GM12878 (cell line): ENCODE measurements around the gene ENPP6. TPM values are rescaled to one million over a fixed set of nuclear protein-coding genes. Genes with fewer than 3 reads are reported as not detected.

Source experiments
- ATAC-seq: fragments of 200-7000 bp; cut with Tn5 transposase; 3 replicates; pipeline ENCODE4 v1.9.1; 2020; ENCODE audit warnings: mild to moderate bottlenecking, moderate library complexity
- BruUV-seq: library from RNA; stranded (reverse); fragments of 400-500 nt; replicated peaks from 2 replicates; lab custom pipeline; 2021; lab: Mats Ljungman, UMichigan
- CTCF ChIA-PET: fragments of 300-600 bp; sonication (Branson Sonifier 250); formaldehyde crosslinking; extraction: SDS; loops from one replicate; lab custom pipeline; 2021; ENCODE audit warnings: inconsistent platforms; lab: Yijun Ruan, JAX
- POLR2A ChIA-PET: fragments of 350-600 bp; formaldehyde crosslinking; extraction: SDS; loops from one replicate; lab custom pipeline; 2021; ENCODE audit warnings: inconsistent platforms; lab: Charles Lee
- RAD21 ChIA-PET: fragments of 300-600 bp; sonication (Branson Sonifier 250); formaldehyde crosslinking; loops from one replicate; lab custom pipeline; 2023; ENCODE audit warnings: antibody characterized with exemption; ENCODE audit not compliant: unreplicated experiment; lab: Charles Lee
- SMC1A ChIA-PET: fragments of 300-600 bp; sonication (Branson Sonifier 250); formaldehyde crosslinking; loops from one replicate; lab custom pipeline; 2023; ENCODE audit not compliant: unreplicated experiment, uncharacterized antibody; lab: Charles Lee
- DNase-seq: peaks from one replicate; pipeline ENCODE4 v3.0.0-alpha.2; 2011; ENCODE audit warnings: low read depth, low spot score
- FAIRE-seq: peaks from 3 replicates; lab custom pipeline; 2011; peaks lifted over from hg19 to GRCh38; lab: Jason Lieb, UNC
- H2AFZ ChIP-seq: 2 replicates; pipeline ENCODE4 v1.6.0; 2011; ENCODE audit warnings: low read depth, low read length, control low read depth; ENCODE audit not compliant: control insufficient read depth
- H3K27ac ChIP-seq: 2 replicates; pipeline ENCODE4 v1.5.1; 2011; ENCODE audit warnings: control low read depth; ENCODE audit not compliant: control insufficient read depth, insufficient read depth
- H3K27me3 ChIP-seq, 2 experiments: replicated peaks in 1 of 2; 2 replicates each; pipeline versions ENCODE4 v1.6.0 to v1.6.1; 2011; ENCODE audit warnings: low read length in 1 of 2; ENCODE audit not compliant: control insufficient read depth in 2 of 2, insufficient read depth in 2 of 2
- H3K36me3 ChIP-seq, 2 experiments: 2 replicates each; pipeline ENCODE4 v1.5.1; 2011; ENCODE audit warnings: low read length in 1 of 2; ENCODE audit not compliant: control insufficient read depth in 2 of 2, insufficient read depth in 2 of 2
- H3K4me1 ChIP-seq: 2 replicates; pipeline ENCODE4 v1.6.1; 2011; ENCODE audit warnings: mild to moderate bottlenecking, low read length, moderate library complexity, mixed read lengths; ENCODE audit not compliant: control insufficient read depth, insufficient read depth
- H3K4me2 ChIP-seq: 2 replicates; pipeline ENCODE4 v1.6.0; 2011; ENCODE audit warnings: control low read depth; ENCODE audit not compliant: control insufficient read depth, insufficient read depth
- H3K4me3 ChIP-seq: fragments of 200-600 bp; sonication (generic); 2 replicates; pipeline ENCODE4 v1.5.1; 2016
- H3K79me2 ChIP-seq: 2 replicates; pipeline ENCODE4 v1.6.0; 2011; ENCODE audit warnings: low read length; ENCODE audit not compliant: control insufficient read depth, insufficient read depth
- H3K9ac ChIP-seq: 2 replicates; pipeline ENCODE4 v1.8.0; 2011; ENCODE audit warnings: low read length, control low read depth, mixed read lengths; ENCODE audit not compliant: control insufficient read depth, insufficient read depth
- H3K9me3 ChIP-seq: replicated peaks from 3 replicates; pipeline ENCODE4 v1.5.1; 2011; ENCODE audit warnings: mild to moderate bottlenecking, low read length; ENCODE audit not compliant: control insufficient read depth, insufficient read depth
- H4K20me1 ChIP-seq: 2 replicates; pipeline ENCODE4 v1.6.0; 2011; ENCODE audit not compliant: control insufficient read depth, insufficient read depth
- ATF7 ChIP-seq: fragments of 450-650 bp; IDR thresholded peaks from 2 replicates; pipeline ENCODE4 v1.6.1; 2016; ENCODE audit warnings: low read depth, mild to moderate bottlenecking
- BMI1 ChIP-seq: fragments of 450-650 bp; IDR thresholded peaks from 2 replicates; pipeline ENCODE4 v1.6.1; 2016; ENCODE audit warnings: mild to moderate bottlenecking, moderate library complexity, borderline replicate concordance
- CBX5 ChIP-seq: sonication (generic); IDR thresholded peaks from 2 replicates; pipeline ENCODE4 v1.6.1; 2016; ENCODE audit warnings: low read depth, moderate library complexity, mild to moderate bottlenecking, inconsistent platforms
- EZH2 ChIP-seq: IDR thresholded peaks from 2 replicates; pipeline ENCODE4 v1.6.1; 2012; ENCODE audit warnings: low read depth, mild to moderate bottlenecking, control low read depth, inconsistent platforms, low read length, borderline replicate concordance; ENCODE audit not compliant: control insufficient read depth
- HDAC2 ChIP-seq: fragments of 200-600 bp; sonication (generic); IDR thresholded peaks from 2 replicates; pipeline ENCODE4 v1.6.1; 2017
- RCOR1 ChIP-seq: conservative IDR thresholded peaks from 2 replicates; pipeline ENCODE4 v1.6.1; 2012; ENCODE audit warnings: low read depth, low read length, improper control_type of control experiment
- TCF12 ChIP-seq: IDR thresholded peaks from 2 replicates; pipeline ENCODE4 v1.6.1; 2011; ENCODE audit warnings: low read depth, mild to moderate bottlenecking, low read length
- TCF7 ChIP-seq: IDR thresholded peaks from 2 replicates; pipeline ENCODE4 v1.6.1; 2014; ENCODE audit warnings: antibody characterized with exemption, borderline replicate concordance
- ZNF384 ChIP-seq: IDR thresholded peaks from 2 replicates; pipeline ENCODE4 v1.6.1; 2012; ENCODE audit warnings: low read depth, mild to moderate bottlenecking, low read length, improper control_type of control experiment, borderline replicate concordance
- WGBS: methylation state at CpG from one replicate; pipeline ENCODE4 v1.1.6; 2016; ENCODE audit warnings: low lambda C conversion rate; ENCODE audit not compliant: insufficient replicate concordance, insufficient coverage; ENCODE audit errors: missing lambda C conversion rate; 5-methylcytosine and 5-hydroxymethylcytosine counted together
- in situ Hi-C: fragments of 300-500 bp; cut with MboI; formaldehyde crosslinking; loops from 9 replicates; pipeline ENCODE4 v1.14.3; 2018; ENCODE audit warnings: mixed read lengths
- intact Hi-C: fragments of 100-400 bp; cut with micrococcal nuclease; formaldehyde crosslinking; loops from one replicate; pipeline ENCODE4 v1.14.2; 2022; ENCODE audit not compliant: unreplicated experiment
- polyA plus RNA-seq, 11 experiments: library from polyadenylated mRNA; depleted of rRNA in 4 of 11; unstranded in 6 of 11; stranded (reverse) in 5 of 11; fragments of >200 nt; fragmentation: Nextera tagmentation in 4 of 11; fragmentation: Illumina TruSeq in 1 of 11; extraction: Ambion mirVana in 4 of 11; extraction: Trizol in 1 of 11; gene quantifications; 1 replicate in 1 of 11; 2 replicates in 10 of 11; pipeline versions ENCODE4 v1.2.1 to v1.2.3, GENCODE V29; 2011 to 2016; ENCODE audit warnings: inconsistent platforms in 2 of 11, missing spikeins in 2 of 11, low read depth in 1 of 11
- total RNA-seq, 4 experiments: library from RNA; depleted of rRNA in 3 of 4; stranded (reverse); fragments of >200 nt in 3 of 4; fragmentation: Illumina TruSeq in 1 of 4; extraction: Trizol in 1 of 4; gene quantifications; 2 replicates each; pipeline versions ENCODE4 v1.2.1 to v1.2.3, GENCODE V29; 2013 to 2021

ENPP6 gene
- total and polyA plus RNA-seq, 10 of the 15 experiments (the other 5 are each of a cell fraction or from before 2014, with no cell fraction given), result 0.04 to 1.0 (median 0.44) TPM; not detected in 1

DNA sequence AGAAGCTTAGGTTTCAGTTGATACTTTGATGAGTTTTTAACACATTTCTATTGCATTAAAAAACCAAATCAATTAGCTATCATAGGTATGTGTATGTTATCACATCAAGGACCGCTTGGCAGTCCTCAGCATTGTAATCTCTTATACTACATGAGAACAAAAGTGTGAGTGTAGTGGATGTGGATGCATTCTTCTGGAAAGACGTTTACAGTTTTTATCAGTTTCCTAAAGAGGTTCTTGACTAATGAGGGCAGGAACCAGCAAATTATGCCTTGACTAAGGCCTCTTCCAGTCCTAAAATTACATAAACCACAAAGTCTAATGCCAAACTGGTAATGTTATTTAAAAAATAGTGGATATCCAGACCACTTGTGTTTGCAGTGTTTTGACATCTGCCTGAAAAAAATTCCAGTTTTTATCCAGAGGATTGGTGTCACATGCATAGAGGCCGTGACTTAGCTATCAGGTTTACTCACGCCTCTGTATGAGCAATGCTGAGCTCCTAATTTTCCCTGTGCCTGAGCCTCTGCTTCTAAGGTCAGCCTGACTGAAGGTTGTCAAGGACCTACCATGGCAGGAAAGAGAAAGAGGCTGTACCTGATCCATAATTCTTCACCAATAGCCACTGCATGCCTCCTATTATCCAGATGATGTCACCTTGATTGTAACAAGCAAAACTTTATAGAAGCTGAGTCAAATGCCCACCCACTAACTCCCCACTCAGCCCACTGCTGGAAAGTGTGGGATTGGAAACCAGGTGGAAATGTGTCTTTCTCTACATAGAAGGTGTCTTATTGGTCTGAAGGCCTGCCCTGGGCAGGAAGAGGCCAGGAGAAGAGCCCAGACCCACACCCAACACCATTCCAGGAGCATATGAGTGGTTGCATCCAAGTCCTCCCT is 68.7 kb downstream of the ENPP6 start:
- no peak for FAIRE-seq
- CTCF ChIA-PET, result no interaction called here
- Histone ChIP-seq H3K4me1 (no peaks in the 10 kb centered on the region), H3K27me3 (no peaks in the 10 kb centered on the region; a peak in 1 of 4 replicates), H3K4me2 (no peak overlapping the region), H4K20me1 (no peaks in the 10 kb centered on the region), H3K27ac (no peak overlapping the region), H3K4me3 (no peak overlapping the region), H3K9ac (no peak overlapping the region), H3K9me3 (no peaks in the 10 kb centered on the region), H3K36me3 (no peaks in the 10 kb centered on the region), H2AFZ (no peak overlapping the region), H3K79me2 (no peaks in the 10 kb centered on the region)
- SMC1A ChIA-PET, result no interaction called here
- intact Hi-C loops (no loop called here), in situ Hi-C loops (no loop called here)
- TF ChIP-seq HDAC2, result no peak
- TF ChIP-seq TCF7, result no peak
- TF ChIP-seq RCOR1, result no peak
- POLR2A ChIA-PET, result interaction anchor here (0.6 kb wide), 1 partner anchor 145 kb away, joined by 3 read pairs; no protein-coding TSS in a partner anchor
- no peak for DNase-seq
- BruUV-seq, result no TSS peak
- RAD21 ChIA-PET, result no interaction called here
- ATAC-seq, result no peak
- WGBS, result 54% methylated on average over 4 of the region's 4 CpGs

DNA sequence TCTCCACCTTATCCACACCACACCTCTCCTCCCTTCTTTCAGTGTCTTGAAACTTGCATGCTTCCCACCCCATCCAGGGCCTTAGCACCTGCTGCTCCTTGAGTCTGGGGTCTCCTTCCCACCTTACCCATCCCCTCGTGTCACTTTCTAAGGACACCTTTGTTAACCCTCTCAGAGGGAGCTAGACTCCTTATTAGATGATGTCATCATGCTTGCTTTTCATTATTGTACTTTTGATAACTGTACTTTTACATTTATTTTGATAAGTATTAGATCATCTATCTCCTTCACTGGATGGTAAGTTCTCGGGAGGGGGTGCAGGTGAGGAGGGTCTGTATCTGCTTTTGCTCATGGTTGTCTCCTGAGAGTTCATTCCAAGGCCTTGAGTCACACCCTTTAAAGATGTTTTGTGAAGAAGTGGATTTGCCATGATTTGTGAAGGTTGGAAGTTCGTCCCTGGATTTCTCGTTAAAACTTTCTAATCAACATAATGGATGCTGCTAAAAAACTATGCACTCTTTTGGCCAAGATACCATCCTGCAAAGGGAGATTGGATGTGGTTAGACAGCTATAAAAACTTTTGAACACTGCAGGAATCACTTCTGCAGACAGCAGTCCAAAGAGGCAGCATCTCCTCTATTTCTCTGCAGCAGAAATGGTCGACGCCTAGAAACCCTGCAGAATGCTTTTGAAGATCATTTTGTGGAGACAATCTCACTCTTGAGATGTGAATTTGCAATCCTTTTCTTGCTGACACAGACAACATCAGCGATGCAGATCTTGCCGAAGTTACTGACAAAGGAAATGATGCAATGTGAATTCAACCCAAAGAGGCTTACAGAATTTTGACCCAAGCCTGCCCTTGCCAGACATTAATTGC is 69.6 kb downstream of the ENPP6 start:
- H3K36me3 ChIP-seq, result no peaks in the 10 kb centered on the region
- FAIRE-seq (no peak), DNase-seq (no peak), ATAC-seq (no peak)
- no peaks in the 10 kb centered on the region for H3K4me1 ChIP-seq
- BruUV-seq, result no TSS peak
- no peak overlapping the region for H3K4me2 ChIP-seq
- intact Hi-C loops, result no loop called here
- no peak overlapping the region for H3K4me3 ChIP-seq
- SMC1A ChIA-PET, result no interaction called here
- no peak overlapping the region for H3K27ac ChIP-seq
- in situ Hi-C loops, result no loop called here
- H3K79me2 ChIP-seq, result no peaks in the 10 kb centered on the region
- 25% methylated on average over 8 of the region's 8 CpGs for WGBS
- no peak for TF ChIP-seq BMI1
- TF ChIP-seq TCF12, result no peak
- no peak for TF ChIP-seq EZH2
- no peak for TF ChIP-seq ZNF384
- 0 out of 2 replicates have a peak, but pooled peaks have one; percentile 23 for TF ChIP-seq ATF7
- no peak for TF ChIP-seq CBX5
- TF ChIP-seq, all 136 proteins: peak for 1
- Histone ChIP-seq H3K9ac (no peak overlapping the region), H4K20me1 (no peaks in the 10 kb centered on the region), H2AFZ (no peak overlapping the region), H3K27me3 (no peaks in the 10 kb centered on the region; a peak in 1 of 4 replicates), H3K9me3 (no peaks in the 10 kb centered on the region)
- RAD21 ChIA-PET, result no interaction called here
- CTCF ChIA-PET, result no interaction called here
- POLR2A ChIA-PET, result no interaction called here
